ENCODE measurements around the gene LINC00632.

DNA sequence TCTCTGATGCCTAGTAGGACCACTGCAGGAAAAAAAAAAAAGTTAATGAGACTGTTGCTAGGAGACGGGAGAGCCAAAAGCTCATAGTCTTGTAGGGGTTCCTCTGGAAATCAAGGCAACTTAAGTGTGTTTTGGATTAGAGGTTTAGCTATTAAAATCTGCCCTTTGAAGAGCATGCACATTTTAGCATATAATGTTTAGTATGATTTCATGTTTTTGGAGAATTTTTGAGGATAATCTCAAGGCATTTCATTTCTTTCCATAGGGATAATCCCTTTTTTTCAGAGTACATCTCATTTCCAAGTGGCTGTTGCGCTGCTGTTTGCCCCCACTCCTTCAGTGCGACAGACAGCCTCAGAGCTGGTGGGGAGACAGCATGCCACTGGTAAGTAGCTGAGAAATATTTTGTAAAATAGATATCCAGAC lies at the start of gene LINC00632:
- TF ChIP-seq, protein P1, sequence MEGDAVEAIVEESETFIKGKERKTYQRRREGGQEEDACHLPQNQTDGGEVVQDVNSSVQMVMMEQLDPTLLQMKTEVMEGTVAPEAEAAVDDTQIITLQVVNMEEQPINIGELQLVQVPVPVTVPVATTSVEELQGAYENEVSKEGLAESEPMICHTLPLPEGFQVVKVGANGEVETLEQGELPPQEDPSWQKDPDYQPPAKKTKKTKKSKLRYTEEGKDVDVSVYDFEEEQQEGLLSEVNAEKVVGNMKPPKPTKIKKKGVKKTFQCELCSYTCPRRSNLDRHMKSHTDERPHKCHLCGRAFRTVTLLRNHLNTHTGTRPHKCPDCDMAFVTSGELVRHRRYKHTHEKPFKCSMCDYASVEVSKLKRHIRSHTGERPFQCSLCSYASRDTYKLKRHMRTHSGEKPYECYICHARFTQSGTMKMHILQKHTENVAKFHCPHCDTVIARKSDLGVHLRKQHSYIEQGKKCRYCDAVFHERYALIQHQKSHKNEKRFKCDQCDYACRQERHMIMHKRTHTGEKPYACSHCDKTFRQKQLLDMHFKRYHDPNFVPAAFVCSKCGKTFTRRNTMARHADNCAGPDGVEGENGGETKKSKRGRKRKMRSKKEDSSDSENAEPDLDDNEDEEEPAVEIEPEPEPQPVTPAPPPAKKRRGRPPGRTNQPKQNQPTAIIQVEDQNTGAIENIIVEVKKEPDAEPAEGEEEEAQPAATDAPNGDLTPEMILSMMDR (IDR thresholded peaks at IDR 0.05), result no peak
- no peak for TF ChIP-seq POLR2A (IDR thresholded peaks at IDR 0.05)

Measured in heart left ventricle (tissue), 13 donors.